ENCODE results near the gene PRKD2. TPM values are rescaled to one million over a fixed set of nuclear protein-coding genes. Genes with fewer than 3 reads are reported as not detected.
A peak's percentile ranks its signal among the peaks of the same experiment; 100 is the strongest.
"Not testable (repeated sequence)": the region's sequence is repeated elsewhere in the genome, so short reads cannot be mapped to it uniquely, and the experiment has no call there.

Gene PRKD2
- total and polyA plus RNA-seq, 8 donors, result 13.8 to 90.3 (median 21.0) TPM

DNA sequence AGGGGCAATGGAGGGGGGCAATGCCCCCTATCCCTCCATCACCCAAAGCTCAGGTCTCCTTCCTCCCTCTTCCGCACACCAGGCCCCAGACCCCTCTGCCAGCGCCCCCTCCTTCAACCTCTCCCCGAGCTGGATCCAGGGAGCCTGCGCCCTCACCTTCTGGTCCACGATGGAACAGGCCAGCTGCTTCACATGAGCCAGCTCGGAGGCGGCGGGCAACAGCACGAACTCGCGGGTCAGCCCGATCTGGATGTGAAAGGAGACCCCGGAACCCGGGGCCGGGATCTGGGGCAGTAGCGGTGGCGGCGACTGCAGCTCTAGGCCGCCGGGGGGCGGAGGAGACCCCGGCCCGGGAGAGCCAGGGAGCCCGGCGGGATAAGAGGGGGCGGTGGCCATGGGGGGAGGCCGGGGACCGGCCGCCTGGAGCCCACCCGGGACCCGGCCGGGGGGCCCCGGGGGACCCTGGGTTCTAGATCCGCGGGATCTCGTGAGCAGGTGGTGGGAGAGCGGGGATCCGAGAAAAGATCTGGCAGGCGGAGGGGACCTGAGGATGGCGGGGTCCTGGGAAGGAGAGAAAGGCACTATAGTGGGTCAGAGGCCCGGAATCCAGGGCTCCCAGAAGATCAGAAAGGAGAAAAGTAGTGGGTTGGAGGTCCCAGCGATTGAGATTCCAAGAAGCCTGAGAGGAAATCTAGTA, 791 bp downstream of the PRKD2 start:
- Histone ChIP-seq H3K27me3 (no peaks in the 10 kb centered on the region), H3K4me3 (peak overlapping the region; percentile 40 to 74 (median 64)), H3K4me1 (peaks cover 8 to 13% (median 10%) of the 10 kb centered on the region in 3 donors), H3K9me3 (no peaks in the 10 kb centered on the region), H3K27ac (peak overlapping the region; percentile 55 to 91 (median 62)), H3K36me3 (peaks cover 0 to 7% (median 5%) of the 10 kb centered on the region in 3 donors)
- FAIRE-seq, result no peak
- intact Hi-C loops (cut with DNase I), result no loop called here
- 1 to 2% methylated on average over 41 to 42 of the region's 42 CpGs for WGBS, 2 donors
- DNase-seq, result peak in 3 of 6 donors; percentile 56 to 84 (median 73)
- TF ChIP-seq, protein P1, sequence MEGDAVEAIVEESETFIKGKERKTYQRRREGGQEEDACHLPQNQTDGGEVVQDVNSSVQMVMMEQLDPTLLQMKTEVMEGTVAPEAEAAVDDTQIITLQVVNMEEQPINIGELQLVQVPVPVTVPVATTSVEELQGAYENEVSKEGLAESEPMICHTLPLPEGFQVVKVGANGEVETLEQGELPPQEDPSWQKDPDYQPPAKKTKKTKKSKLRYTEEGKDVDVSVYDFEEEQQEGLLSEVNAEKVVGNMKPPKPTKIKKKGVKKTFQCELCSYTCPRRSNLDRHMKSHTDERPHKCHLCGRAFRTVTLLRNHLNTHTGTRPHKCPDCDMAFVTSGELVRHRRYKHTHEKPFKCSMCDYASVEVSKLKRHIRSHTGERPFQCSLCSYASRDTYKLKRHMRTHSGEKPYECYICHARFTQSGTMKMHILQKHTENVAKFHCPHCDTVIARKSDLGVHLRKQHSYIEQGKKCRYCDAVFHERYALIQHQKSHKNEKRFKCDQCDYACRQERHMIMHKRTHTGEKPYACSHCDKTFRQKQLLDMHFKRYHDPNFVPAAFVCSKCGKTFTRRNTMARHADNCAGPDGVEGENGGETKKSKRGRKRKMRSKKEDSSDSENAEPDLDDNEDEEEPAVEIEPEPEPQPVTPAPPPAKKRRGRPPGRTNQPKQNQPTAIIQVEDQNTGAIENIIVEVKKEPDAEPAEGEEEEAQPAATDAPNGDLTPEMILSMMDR (IDR thresholded peaks at IDR 0.05), result no peak
- ATAC-seq, result peak in 1 of 4 donors; percentile 0

DNA sequence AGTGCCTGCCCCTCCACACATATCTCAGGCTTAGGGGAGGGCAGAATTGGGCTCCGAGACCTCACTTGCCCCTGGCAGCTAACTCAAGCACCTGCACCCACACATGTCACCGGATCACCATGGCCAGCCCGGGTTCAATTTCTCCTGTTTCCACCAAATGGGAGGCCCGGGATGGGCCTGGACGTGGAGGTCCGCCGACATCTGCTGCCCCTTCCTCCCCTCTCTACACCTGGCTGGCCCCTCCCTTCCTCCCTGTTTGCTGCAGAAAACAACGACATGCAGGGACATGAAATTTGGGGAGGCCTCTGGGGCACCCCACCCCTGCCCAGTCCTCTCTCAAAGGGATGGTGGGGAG, 1.3 kb downstream of the PRKD2 start:
- H3K4me1 ChIP-seq, result peaks cover 8 to 13% (median 10%) of the 10 kb centered on the region in 3 donors
- ATAC-seq (no peak), DNase-seq (peak in 1 of 6 donors; percentile 28), FAIRE-seq (no peak)
- intact Hi-C loops (cut with DNase I), result no loop called here
- H3K4me3 ChIP-seq, result peak overlapping the region; percentile 40 to 74 (median 64)
- peak overlapping the region in 2 of 4 donors; percentile 89 to 91 for H3K27ac ChIP-seq
- no peaks in the 10 kb centered on the region for H3K9me3 ChIP-seq
- no peaks in the 10 kb centered on the region for H3K27me3 ChIP-seq
- TF ChIP-seq, protein P1 (IDR thresholded peaks at IDR 0.05), result no peak
- WGBS, 2 donors, result 16 to 17% methylated on average over 8 of the region's 8 CpGs
- H3K36me3 ChIP-seq, result peaks cover 0 to 6% (median 0%) of the 10 kb centered on the region in 3 donors

DNA sequence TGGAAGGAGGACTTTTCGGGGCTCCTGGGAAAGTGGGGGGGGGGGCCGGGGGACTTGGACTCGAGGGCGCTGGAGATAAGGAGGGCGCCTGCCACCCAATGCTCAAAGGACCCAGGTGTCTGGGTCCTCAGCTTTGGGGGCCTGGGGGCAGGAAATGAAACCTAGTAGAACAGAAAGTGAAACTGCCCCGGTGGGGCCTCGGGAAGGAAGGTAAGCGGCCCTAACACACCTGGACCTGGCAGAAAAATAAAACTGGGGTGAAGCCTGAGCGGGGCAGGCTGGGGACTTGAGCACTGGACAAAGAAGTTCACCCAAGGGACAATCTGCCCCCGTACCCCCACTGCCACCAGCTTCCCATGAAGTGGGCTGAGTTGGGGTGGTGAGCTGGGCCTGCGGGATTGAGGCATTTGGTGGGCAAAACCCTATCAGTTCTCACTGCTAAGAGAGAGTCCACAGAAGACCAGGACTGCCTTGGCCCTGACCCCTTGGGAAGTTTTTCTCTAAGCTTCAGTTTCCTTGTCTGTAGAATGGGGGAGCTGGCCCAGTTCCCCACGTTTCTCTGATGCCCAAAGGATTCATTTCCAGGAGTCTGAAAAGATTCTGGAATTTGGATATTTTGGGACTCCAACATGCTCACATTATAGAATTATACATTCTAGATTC, 2.3 kb downstream of the PRKD2 start:
- DNase-seq (peak in 1 of 6 donors; percentile 47), FAIRE-seq (no peak), ATAC-seq (peak; percentile 36 to 58 (median 52))
- 1 to 2% methylated on average over 10 to 12 of the region's 12 CpGs for WGBS, 2 donors
- peak overlapping the region; percentile 31 to 74 (median 59) for H3K4me3 ChIP-seq
- H3K27me3 ChIP-seq, result no peaks in the 10 kb centered on the region
- peaks cover 0 to 5% (median 1%) of the 10 kb centered on the region in 3 donors for H3K36me3 ChIP-seq
- peaks cover 8 to 13% (median 10%) of the 10 kb centered on the region in 3 donors for H3K4me1 ChIP-seq
- TF ChIP-seq, protein P1 (IDR thresholded peaks at IDR 0.05), result no peak
- intact Hi-C loops (cut with DNase I), result no loop called here
- H3K27ac ChIP-seq, result peak overlapping the region; percentile 71 to 91 (median 82)
- no peaks in the 10 kb centered on the region for H3K9me3 ChIP-seq

DNA sequence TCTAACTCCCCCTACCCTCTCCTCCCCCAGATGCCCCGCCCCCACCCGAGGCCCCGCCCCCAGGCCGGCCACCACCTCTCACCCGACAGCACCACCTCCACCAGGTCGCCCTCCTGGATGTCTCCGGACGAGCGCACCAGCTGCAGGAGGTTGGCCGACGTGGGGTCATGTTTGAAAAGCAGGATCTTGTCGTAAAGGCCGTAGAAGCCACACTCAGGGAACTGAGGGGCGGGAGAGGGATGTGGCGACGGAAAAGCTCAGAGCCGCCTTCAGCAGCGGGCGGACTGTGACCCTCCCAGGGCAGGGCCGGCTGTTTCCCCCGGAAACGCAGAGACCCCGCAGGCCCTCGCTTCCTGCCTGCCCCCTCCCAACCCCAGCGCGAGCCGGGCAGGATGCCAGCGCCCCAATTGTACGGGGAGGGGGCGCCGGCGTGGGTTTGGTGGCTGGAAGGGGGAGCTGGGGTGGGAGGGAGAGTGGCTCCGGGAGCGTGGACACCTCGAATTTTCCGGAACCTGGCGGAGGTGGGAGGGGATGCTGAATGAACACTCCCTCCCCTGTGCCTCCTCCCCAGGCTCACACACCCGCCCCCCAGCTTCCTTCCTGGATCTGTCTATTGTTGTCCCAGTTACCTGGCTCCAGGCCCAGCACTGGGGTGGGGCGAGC, 3.0 kb downstream of the PRKD2 start:
- FAIRE-seq (no peak), DNase-seq (peak; percentile 89 to 97 (median 93)), ATAC-seq (peak; percentile 72 to 83 (median 80))
- WGBS, 2 donors, result 0 to 1% methylated on average over 24 to 39 of the region's 39 CpGs
- TF ChIP-seq, protein P1 (IDR thresholded peaks at IDR 0.05), result no peak
- peak overlapping the region; percentile 31 to 74 (median 59) for H3K4me3 ChIP-seq
- no peaks in the 10 kb centered on the region for H3K27me3 ChIP-seq
- intact Hi-C loops (cut with DNase I), result no loop called here
- H3K9me3 ChIP-seq, result no peaks in the 10 kb centered on the region
- peaks cover 8 to 13% (median 10%) of the 10 kb centered on the region in 3 donors for H3K4me1 ChIP-seq
- H3K36me3 ChIP-seq, result peaks cover 0 to 5% (median 4%) of the 10 kb centered on the region in 3 donors
- H3K27ac ChIP-seq, result peak overlapping the region; percentile 71 to 91 (median 82)

DNA sequence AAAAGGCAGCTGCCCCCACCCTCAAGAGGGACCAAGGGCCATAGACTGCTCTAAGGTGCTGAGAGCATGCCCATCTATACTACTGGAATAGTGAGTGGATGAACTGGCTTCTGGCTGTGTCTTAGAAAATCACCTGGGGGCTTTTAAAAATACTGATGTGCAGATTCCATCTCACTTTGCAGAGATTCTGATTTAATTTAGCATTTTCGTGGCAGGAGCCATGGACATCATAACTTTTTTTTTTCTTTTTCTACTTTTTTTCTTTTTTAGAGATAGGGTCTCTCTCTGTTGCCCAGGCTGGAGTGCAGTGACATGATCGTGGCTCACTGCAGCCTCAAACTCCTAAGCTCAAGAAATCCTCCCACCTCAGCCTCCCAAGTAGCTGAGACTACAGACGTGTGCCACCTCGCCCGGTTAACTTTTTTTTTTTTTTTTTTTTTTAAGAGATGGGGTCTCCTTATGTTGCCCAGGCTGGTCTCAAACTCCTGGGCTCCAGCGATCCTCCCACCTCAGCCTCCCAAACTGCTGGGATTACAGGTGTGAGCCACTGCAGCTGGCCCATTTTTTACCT, 4.1 kb downstream of the PRKD2 start:
- H3K9me3 ChIP-seq; H3K27me3 ChIP-seq; DNase-seq; FAIRE-seq; H3K27ac ChIP-seq; H3K36me3 ChIP-seq; H3K4me3 ChIP-seq; intact Hi-C loops (cut with DNase I); ATAC-seq: not testable (repeated sequence)
- 88 to 89% methylated on average over 6 of the region's 6 CpGs for WGBS, 2 donors
- peaks cover 8 to 12% (median 10%) of the 10 kb centered on the region in 3 donors for H3K4me1 ChIP-seq
